Lung (tissue), 12 donors: ENCODE results near the gene STRN4. TPM values are rescaled to one million over a fixed set of nuclear protein-coding genes. Genes with fewer than 3 reads are reported as not detected.

Experiments
- ATAC-seq: fragments of 200-7000 bp; cut with Tn5 transposase; one replicate; pipeline ENCODE4 v1.9.1; 2020; ENCODE audit warnings: moderate number of reproducible peaks; ENCODE audit not compliant: insufficient read depth, low FRiP score
- DNase-seq, 3 donors: peaks; one replicate each; pipeline ENCODE4 v3.0.0-alpha.2; 2013 to 2017
- H3K27ac ChIP-seq, 2 donors: one replicate each; pipeline ENCODE4 v1.5.1; 2013; ENCODE audit warnings: mild to moderate bottlenecking in 2 of 2, moderate library complexity in 2 of 2, control low read depth in 1 of 2, inconsistent platforms in 1 of 2, low read depth in 1 of 2, low read length in 1 of 2
- H3K27me3 ChIP-seq, 3 donors: one replicate each; pipeline ENCODE4 v1.5.1; 2013; ENCODE audit warnings: low read length in 2 of 3; ENCODE audit not compliant: control insufficient read depth in 3 of 3, insufficient read depth in 3 of 3
- H3K36me3 ChIP-seq, 4 donors: one replicate each; pipeline ENCODE4 v1.5.1; 2013; ENCODE audit warnings: low read length in 4 of 4, mild to moderate bottlenecking in 1 of 4, moderate library complexity in 1 of 4; ENCODE audit not compliant: control insufficient read depth in 4 of 4, insufficient read depth in 4 of 4
- H3K4me1 ChIP-seq, 5 donors: one replicate each; pipeline ENCODE4 v1.5.1; 2013; ENCODE audit warnings: low read length in 5 of 5, mild to moderate bottlenecking in 2 of 5, moderate library complexity in 1 of 5; ENCODE audit not compliant: control insufficient read depth in 5 of 5, insufficient read depth in 5 of 5
- H3K4me3 ChIP-seq: one replicate; pipeline ENCODE4 v1.5.1; 2013; ENCODE audit warnings: mild to moderate bottlenecking, control low read depth, moderate library complexity
- H3K9ac ChIP-seq, 2 donors: one replicate each; pipeline ENCODE4 v1.5.1; 2013; ENCODE audit warnings: low read length in 2 of 2, control low read depth in 1 of 2; ENCODE audit not compliant: insufficient read depth in 1 of 2
- H3K9me3 ChIP-seq, 4 donors: one replicate each; pipeline ENCODE4 v1.5.1; 2013; ENCODE audit warnings: low read length in 3 of 4, mild to moderate bottlenecking in 1 of 4, moderate library complexity in 1 of 4; ENCODE audit not compliant: control insufficient read depth in 4 of 4, insufficient read depth in 3 of 4
- CTCF ChIP-seq: IDR thresholded peaks from 2 replicates; pipeline ENCODE4 v1.5.1; 2012; ENCODE audit warnings: mild to moderate bottlenecking; ENCODE audit errors: control extremely low read depth, extremely low read depth
- WGBS, 2 donors: extraction: QIAGEN DNeasy Blood & Tissue Kit; methylation state at CpG; one replicate each; pipeline ENCODE4 v1.1.7; 2013; 5-methylcytosine and 5-hydroxymethylcytosine counted together
- polyA plus RNA-seq, 2 donors: library from polyadenylated mRNA; stranded (reverse); fragments of 200-250 nt; gene quantifications; one replicate each; pipeline ENCODE4 v1.2.1, GENCODE V29; 2013
- total RNA-seq, 2 donors: library from RNA; depleted of rRNA in 1 of 2; stranded (reverse); fragments of >200 nt in 1 of 2; gene quantifications; one replicate each; pipeline ENCODE4 v1.2.1, GENCODE V29; 2014 to 2021
- donor health status: control.
- donor health status: control.
- donor health status: Bipolar disorder and iron deficiency.
- donor health status: healthy.
- donor health status: DM: yes; HTN: yes; CAD: no.

Gene STRN4
- total and polyA plus RNA-seq, 4 donors: 71.6 to 86.8 (median 79.2) TPM

- Histone ChIP-seq H3K27ac (no peak overlapping the region), H3K4me1 (peaks cover 0 to 3% (median 0%) of the 10 kb centered on the region in 5 donors), H3K4me3 (no peak overlapping the region), H3K9me3 (no peaks in the 10 kb centered on the region), H3K36me3 (peaks cover 0 to 55% (median 37%) of the 10 kb centered on the region in 4 donors), H3K27me3 (no peaks in the 10 kb centered on the region), H3K9ac (no peak overlapping the region)
- WGBS, 2 donors: 90 to 94% methylated on average over 13 of the region's 13 CpGs
- no peak for DNase-seq
- no peak for TF ChIP-seq CTCF
- no peak for ATAC-seq
Observed at GRCh38 chr19:46700704-46701103, 45.5 kb downstream of the STRN4 start.

GRCh38 chr19:46698395-46699321 lies 47.6 kb downstream of the STRN4 start:
- no peak overlapping the region for H3K27ac ChIP-seq
- H3K9me3 ChIP-seq: no peaks in the 10 kb centered on the region
- ATAC-seq (no peak), DNase-seq (no peak)
- H3K4me3 ChIP-seq: no peak overlapping the region
- H3K4me1 ChIP-seq: peaks cover 0 to 3% (median 0%) of the 10 kb centered on the region in 5 donors
- H3K9ac ChIP-seq: no peak overlapping the region
- H3K27me3 ChIP-seq: no peaks in the 10 kb centered on the region
- H3K36me3 ChIP-seq: peaks cover 0 to 64% (median 41%) of the 10 kb centered on the region in 4 donors
- TF ChIP-seq CTCF: no peak
- WGBS, 2 donors: 88 to 95% methylated on average over 11 of the region's 11 CpGs

- Histone ChIP-seq H3K36me3 (peaks cover 0 to 72% (median 53%) of the 10 kb centered on the region in 4 donors), H3K27ac (peak overlapping the region in 1 of 2 donors; percentile 77), H3K4me3 (no peak overlapping the region), H3K9ac (no peak overlapping the region), H3K9me3 (no peaks in the 10 kb centered on the region), H3K27me3 (no peaks in the 10 kb centered on the region), H3K4me1 (peaks cover 0 to 3% (median 0%) of the 10 kb centered on the region in 5 donors)
- peak; percentile 94 for ATAC-seq
- peak; percentile 86 to 92 (median 86) for DNase-seq
- 40 to 54% methylated on average over 39 of the region's 39 CpGs for WGBS, 2 donors
- TF ChIP-seq CTCF: no peak
Observed at GRCh38 chr19:46697204-46697960, 48.9 kb downstream of the STRN4 start.
